HepG2 (cell line): ENCODE measurements around the gene SLC4A2. TPM values are rescaled to one million over a fixed set of nuclear protein-coding genes. Genes with fewer than 3 reads are reported as not detected.

Source experiments
- ATAC-seq: fragments of 200-7000 bp; cut with Tn5 transposase; 3 replicates; pipeline ENCODE4 v1.9.1; 2020; ENCODE audit warnings: mild to moderate bottlenecking, moderate library complexity
- BruUV-seq: library from RNA; stranded (reverse); fragments of 400-500 nt; replicated peaks from 2 replicates; lab custom pipeline; 2021; lab: Mats Ljungman, UMichigan
- CTCF ChIA-PET: fragments of 300-600 bp; formaldehyde crosslinking; extraction: SDS; loops from one replicate; lab custom pipeline; 2021; ENCODE audit warnings: low total read pairs, inconsistent platforms, low intra/inter-chr PET ratio; lab: Yijun Ruan, JAX
- POLR2A ChIA-PET: fragments of 350-600 bp; sonication (Branson Sonifier 250); formaldehyde crosslinking; loops from one replicate; lab custom pipeline; 2020; ENCODE audit warnings: antibody characterized with exemption, inconsistent platforms; lab: Yijun Ruan, JAX
- DNase-seq: peaks from one replicate; pipeline ENCODE4 v3.0.0-alpha.2; 2015; ENCODE audit warnings: low spot score
- FAIRE-seq: peaks from 3 replicates; lab custom pipeline; 2011; peaks lifted over from hg19 to GRCh38; lab: Jason Lieb, UNC
- H2AFZ ChIP-seq: one replicate; pipeline ENCODE4 v1.6.1; 2011; ENCODE audit warnings: low read length, inconsistent platforms
- H3K27ac ChIP-seq: fragments of 300-600 bp; 3 replicates; pipeline ENCODE4 v1.8.0; 2011; ENCODE audit warnings: mixed run types, mild to moderate bottlenecking, mixed read lengths, low read length, inconsistent platforms; ENCODE audit not compliant: insufficient read depth; ENCODE audit errors: extremely low read length
- H3K27me3 ChIP-seq, 2 experiments: fragments of 200-600 bp in 1 of 2; 2 replicates in 1 of 2; 3 replicates in 1 of 2; pipeline versions ENCODE4 v1.6.0 to v1.8.0; 2011; ENCODE audit warnings: low read length in 2 of 2, mild to moderate bottlenecking in 2 of 2, moderate library complexity in 2 of 2, inconsistent platforms in 1 of 2; ENCODE audit not compliant: insufficient read depth in 2 of 2, control insufficient read depth in 1 of 2
- H3K36me3 ChIP-seq, 2 experiments: fragments of 200-600 bp in 1 of 2; replicated peaks in 1 of 2; 2 replicates in 1 of 2; 3 replicates in 1 of 2; pipeline versions ENCODE4 v1.5.1 to v1.8.0; 2011; ENCODE audit warnings: low read length in 2 of 2, inconsistent platforms in 1 of 2; ENCODE audit not compliant: insufficient read depth in 2 of 2, control insufficient read depth in 1 of 2
- H3K4me1 ChIP-seq: 2 replicates; pipeline ENCODE4 v1.5.1; 2012; ENCODE audit warnings: low read length, inconsistent platforms; ENCODE audit not compliant: insufficient read depth
- H3K4me2 ChIP-seq: 2 replicates; pipeline ENCODE4 v1.6.0; 2011; ENCODE audit warnings: low read depth, low read length, inconsistent platforms
- H3K4me3 ChIP-seq, 3 experiments: fragments of 200-600 bp in 1 of 3; sonication (generic), shearing (Covaris generic) in 1 of 3; replicated peaks in 1 of 3; 2 replicates each; pipeline ENCODE4 v1.5.1; 2011 to 2016; ENCODE audit warnings: low read length in 3 of 3, inconsistent platforms in 2 of 3, low read depth in 2 of 3, mild to moderate bottlenecking in 2 of 3, control low read depth in 1 of 3, mixed read lengths in 1 of 3; ENCODE audit not compliant: insufficient read depth in 1 of 3
- H3K79me2 ChIP-seq: one replicate; pipeline ENCODE4 v1.6.1; 2011; ENCODE audit warnings: low read length, inconsistent platforms; ENCODE audit not compliant: insufficient read depth
- H3K9ac ChIP-seq: 2 replicates; pipeline ENCODE4 v1.6.0; 2011; ENCODE audit warnings: mild to moderate bottlenecking, low read depth, low read length, inconsistent platforms; ENCODE audit not compliant: insufficient read depth
- H3K9me3 ChIP-seq: 2 replicates; pipeline ENCODE4 v1.5.1; 2012; ENCODE audit warnings: mild to moderate bottlenecking, low read length
- H4K20me1 ChIP-seq: 2 replicates; pipeline ENCODE4 v1.6.0; 2011; ENCODE audit warnings: inconsistent platforms, mild to moderate bottlenecking, low read length, moderate library complexity; ENCODE audit not compliant: insufficient read depth
- ELF4 ChIP-seq: sonication (generic); formaldehyde crosslinking; IDR thresholded peaks from 2 replicates; pipeline ENCODE4 v1.5.0; 2020; ENCODE audit warnings: missing genetic modification reagents, mild to moderate bottlenecking, moderate library complexity, borderline replicate concordance
- GTF2F1 ChIP-seq: fragments of 150-350 bp; IDR thresholded peaks from 2 replicates; pipeline ENCODE4 v1.6.1; 2014; ENCODE audit warnings: low read length
- HNRNPLL ChIP-seq: fragments of 200-400 bp; formaldehyde crosslinking; IDR thresholded peaks from 2 replicates; pipeline ENCODE4 v1.6.1; 2017; ENCODE audit warnings: mild to moderate bottlenecking, low read depth, low read length; ENCODE audit not compliant: poor library complexity, severe bottlenecking
- NBN ChIP-seq: fragments of 450-650 bp; conservative IDR thresholded peaks from 2 replicates; pipeline ENCODE4 v1.6.1; 2017
- NR3C1 ChIP-seq: sonication (generic); formaldehyde crosslinking; IDR thresholded peaks from 2 replicates; pipeline ENCODE4 v1.4.0; 2020; ENCODE audit warnings: missing genetic modification reagents
- ZNF644 ChIP-seq: IDR thresholded peaks from 2 replicates; pipeline ENCODE4 v1.6.1; 2016; ENCODE audit warnings: low read depth
- WGBS: methylation state at CpG from one replicate; pipeline ENCODE4 v1.1.6; 2017; ENCODE audit warnings: low lambda C conversion rate; 5-methylcytosine and 5-hydroxymethylcytosine counted together
- in situ Hi-C: cut with HindIII; loops from 2 replicates; pipeline ENCODE4 v1.10.0; 2017; ENCODE audit warnings: low pct_unique_long_range_greater_than_20kb; ENCODE audit not compliant: extremely low pct_ligation_motif_present
- intact Hi-C: fragments of 100-400 bp; cut with micrococcal nuclease; formaldehyde crosslinking; loops from one replicate; pipeline ENCODE4 v1.10.0; 2022; ENCODE audit not compliant: unreplicated experiment
- polyA plus RNA-seq, 8 experiments: library from polyadenylated mRNA; depleted of rRNA in 3 of 8; stranded (reverse) in 7 of 8; unstranded in 1 of 8; fragments of >200 nt; fragmentation: Illumina TruSeq in 4 of 8; extraction: Trizol in 4 of 8; gene quantifications; 2 replicates each; pipeline versions ENCODE4 v1.2.1 to v1.2.3, GENCODE V29; 2011 to 2016; ENCODE audit warnings: low read depth in 4 of 8, missing spikeins in 1 of 8, mixed read lengths in 1 of 8; ENCODE audit not compliant: insufficient read depth in 1 of 8
- total RNA-seq, 5 experiments: library from RNA; depleted of rRNA; stranded (reverse); fragments of >200 nt; fragmentation: Illumina TruSeq; extraction: Trizol; gene quantifications; 2 replicates each; pipeline ENCODE4 v1.2.3, GENCODE V29; 2016; ENCODE audit warnings: low read depth in 1 of 5
- TF ChIP-seq, protein P1 (sequence below): sonication (generic); formaldehyde crosslinking; IDR thresholded peaks from 2 replicates; pipeline ENCODE4 v1.4.0; 2020; ENCODE audit warnings: mild to moderate bottlenecking, missing genetic modification reagents
- TF ChIP-seq, protein P2 (sequence below), 2 experiments: sonication (generic) in 1 of 2; formaldehyde crosslinking in 1 of 2; IDR thresholded peaks; 2 replicates each; pipeline versions ENCODE4 v1.5.1 to v1.6.1; 2011 to 2020; ENCODE audit warnings: borderline replicate concordance in 1 of 2, low read depth in 1 of 2, low read length in 1 of 2, mild to moderate bottlenecking in 1 of 2, missing genetic modification reagents in 1 of 2, moderate library complexity in 1 of 2
- TF ChIP-seq, protein P3 (sequence below): sonication (generic); formaldehyde crosslinking; IDR thresholded peaks from 2 replicates; pipeline ENCODE4 v1.5.0; 2020; ENCODE audit warnings: mild to moderate bottlenecking, missing genetic modification reagents

Gene SLC4A2
- total and polyA plus RNA-seq, 2 of the 13 experiments (the other 11 are each of a cell fraction or from before 2014, with no cell fraction given) = 51.9 to 73.4 TPM

- no TSS peak for BruUV-seq
- Histone ChIP-seq H2AFZ (no peak overlapping the region), H3K36me3 (no peaks in the 10 kb centered on the region), H3K4me3 (no peak overlapping the region), H3K27me3 (peaks cover 14 to 64% of the 10 kb centered on the region in 2 experiments), H3K79me2 (no peaks in the 10 kb centered on the region), H4K20me1 (no peaks in the 10 kb centered on the region), H3K4me2 (no peak overlapping the region; the same call in 1 of the 2 replicates), H3K9me3 (no peaks in the 10 kb centered on the region), H3K27ac (no peak overlapping the region), H3K4me1 (peaks cover 53% of the 10 kb centered on the region), H3K9ac (no peak overlapping the region)
- POLR2A ChIA-PET = interaction anchor here (1.3 to 1.4 kb wide), 2 partner anchors 8 to 11 kb away, joined by 4 to 6 read pairs; partner anchors contain the start of gene ABCB8
- 19% methylated on average over 7 of the region's 7 CpGs for WGBS
- intact Hi-C loops (loop anchor here (10.0 kb wide), 1 partner anchor 1405 kb away; no protein-coding TSS in a partner anchor), in situ Hi-C loops (no loop called here)
- FAIRE-seq (no peak), DNase-seq (no peak), ATAC-seq (peak; percentile 8; the same call in 1 of the 3 replicates)
- TF ChIP-seq, protein P1, sequence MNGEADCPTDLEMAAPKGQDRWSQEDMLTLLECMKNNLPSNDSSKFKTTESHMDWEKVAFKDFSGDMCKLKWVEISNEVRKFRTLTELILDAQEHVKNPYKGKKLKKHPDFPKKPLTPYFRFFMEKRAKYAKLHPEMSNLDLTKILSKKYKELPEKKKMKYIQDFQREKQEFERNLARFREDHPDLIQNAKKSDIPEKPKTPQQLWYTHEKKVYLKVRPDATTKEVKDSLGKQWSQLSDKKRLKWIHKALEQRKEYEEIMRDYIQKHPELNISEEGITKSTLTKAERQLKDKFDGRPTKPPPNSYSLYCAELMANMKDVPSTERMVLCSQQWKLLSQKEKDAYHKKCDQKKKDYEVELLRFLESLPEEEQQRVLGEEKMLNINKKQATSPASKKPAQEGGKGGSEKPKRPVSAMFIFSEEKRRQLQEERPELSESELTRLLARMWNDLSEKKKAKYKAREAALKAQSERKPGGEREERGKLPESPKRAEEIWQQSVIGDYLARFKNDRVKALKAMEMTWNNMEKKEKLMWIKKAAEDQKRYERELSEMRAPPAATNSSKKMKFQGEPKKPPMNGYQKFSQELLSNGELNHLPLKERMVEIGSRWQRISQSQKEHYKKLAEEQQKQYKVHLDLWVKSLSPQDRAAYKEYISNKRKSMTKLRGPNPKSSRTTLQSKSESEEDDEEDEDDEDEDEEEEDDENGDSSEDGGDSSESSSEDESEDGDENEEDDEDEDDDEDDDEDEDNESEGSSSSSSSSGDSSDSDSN (CRISPR knock-in tag) = 0 out of 2 replicates have a peak, but pooled peaks have one; percentile 16
- TF ChIP-seq HNRNPLL (no peak), ELF4 (CRISPR knock-in tag) (no peak), GTF2F1 (no peak), NR3C1 (CRISPR knock-in tag) (no peak), NBN (no peak), ZNF644 (no peak)
- TF ChIP-seq, protein P2, sequence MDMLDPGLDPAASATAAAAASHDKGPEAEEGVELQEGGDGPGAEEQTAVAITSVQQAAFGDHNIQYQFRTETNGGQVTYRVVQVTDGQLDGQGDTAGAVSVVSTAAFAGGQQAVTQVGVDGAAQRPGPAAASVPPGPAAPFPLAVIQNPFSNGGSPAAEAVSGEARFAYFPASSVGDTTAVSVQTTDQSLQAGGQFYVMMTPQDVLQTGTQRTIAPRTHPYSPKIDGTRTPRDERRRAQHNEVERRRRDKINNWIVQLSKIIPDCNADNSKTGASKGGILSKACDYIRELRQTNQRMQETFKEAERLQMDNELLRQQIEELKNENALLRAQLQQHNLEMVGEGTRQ (IDR thresholded peaks at IDR 0.05; ENCODE audit: low read depth, low read length) = no peak
- TF ChIP-seq, protein P2 (CRISPR knock-in tag; IDR thresholded peaks at IDR 0.05; ENCODE audit: borderline replicate concordance) = no peak
- TF ChIP-seq, protein P3, sequence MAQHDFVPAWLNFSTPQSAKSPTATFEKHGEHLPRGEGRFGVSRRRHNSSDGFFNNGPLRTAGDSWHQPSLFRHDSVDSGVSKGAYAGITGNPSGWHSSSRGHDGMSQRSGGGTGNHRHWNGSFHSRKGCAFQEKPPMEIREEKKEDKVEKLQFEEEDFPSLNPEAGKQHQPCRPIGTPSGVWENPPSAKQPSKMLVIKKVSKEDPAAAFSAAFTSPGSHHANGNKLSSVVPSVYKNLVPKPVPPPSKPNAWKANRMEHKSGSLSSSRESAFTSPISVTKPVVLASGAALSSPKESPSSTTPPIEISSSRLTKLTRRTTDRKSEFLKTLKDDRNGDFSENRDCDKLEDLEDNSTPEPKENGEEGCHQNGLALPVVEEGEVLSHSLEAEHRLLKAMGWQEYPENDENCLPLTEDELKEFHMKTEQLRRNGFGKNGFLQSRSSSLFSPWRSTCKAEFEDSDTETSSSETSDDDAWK (CRISPR knock-in tag) = no peak
- CTCF ChIA-PET = no interaction called here
Observed at GRCh38 chr7:151020231-151020630, 39.2 kb upstream of the SLC4A2 start.
